Activated CD4-positive, alpha-beta T cell treated with anti-CD3 and anti-CD28 coated beads, Interleukin-2, amount 10 ng/mL, durations not matched to agents 24 days and 14 days (primary cell): Measurements from ENCODE around the gene KRT33A. TPM values are rescaled to one million over a fixed set of nuclear protein-coding genes. Genes with fewer than 3 reads are reported as not detected.
"Not testable (repeated sequence)": the region's sequence is repeated elsewhere in the genome, so short reads cannot be mapped to it uniquely, and the experiment has no call there.

Experiments used
- DNase-seq: peaks from one replicate; pipeline ENCODE4 v3.0.0; 2022
- H3K27ac Mint-ChIP-seq: one replicate; pipeline ENCODE4 v1.8.0; 2022; ENCODE audit warnings: mild to moderate bottlenecking, mixed read lengths
- H3K27me3 Mint-ChIP-seq: one replicate; pipeline ENCODE4 v1.8.0; 2022; ENCODE audit warnings: mixed read lengths
- H3K36me3 Mint-ChIP-seq: one replicate; pipeline ENCODE4 v1.8.0; 2022; ENCODE audit warnings: low read depth, mild to moderate bottlenecking, mixed read lengths
- H3K4me1 Mint-ChIP-seq: one replicate; pipeline ENCODE4 v1.8.0; 2021; ENCODE audit warnings: mixed read lengths
- H3K4me3 Mint-ChIP-seq: one replicate; pipeline ENCODE4 v1.8.0; 2022; ENCODE audit warnings: mild to moderate bottlenecking, moderate library complexity, mixed read lengths
- H3K9me3 Mint-ChIP-seq: one replicate; pipeline ENCODE4 v1.8.0; 2021; ENCODE audit warnings: mixed read lengths
- intact Hi-C: fragments of 100-400 bp; cut with micrococcal nuclease; formaldehyde crosslinking; loops from one replicate; pipeline ENCODE4 v1.15.1; 2023
- total RNA-seq: library from RNA; stranded (reverse); gene quantifications from 2 replicates; pipeline ENCODE4 v1.2.3, GENCODE V29; 2022

The KRT33A gene
- total RNA-seq = not detected in 2 replicates

- H3K36me3 Mint-ChIP-seq, intact Hi-C loops, DNase-seq, H3K27ac Mint-ChIP-seq, H3K4me1 Mint-ChIP-seq, H3K9me3 Mint-ChIP-seq, H3K4me3 Mint-ChIP-seq: not testable (repeated sequence)
- H3K27me3 Mint-ChIP-seq = peaks cover 27% of the 10 kb centered on the region
These were observed at the start of gene KRT33A for GRCh38 chr17:41350381-41350878. Gene KRT33A (minus strand): TSS chr17:41350828. CDS start chr17:41350767, 61 bp downstream.

GRCh38 chr17:41396996-41397660 lies 46.5 kb upstream of the KRT33A start, which contains the start of gene KRT31:
Gene KRT31 (minus strand): TSS chr17:41397608. CDS start chr17:41397539, 69 bp downstream.
- no peak within 1 kb of the TSS for H3K27ac Mint-ChIP-seq
- DNase-seq = no peak
- no peaks in the 10 kb centered on the region for H3K36me3 Mint-ChIP-seq
- no peak within 1 kb of the TSS for H3K4me3 Mint-ChIP-seq
- H3K4me1 Mint-ChIP-seq = no peaks in the 10 kb centered on the region
- H3K27me3 Mint-ChIP-seq = peaks cover 2% of the 10 kb centered on the region
- no peaks in the 10 kb centered on the region for H3K9me3 Mint-ChIP-seq
- intact Hi-C loops = no loop called here

GRCh38 chr17:41396340-41396739 lies 45.7 kb upstream of the KRT33A start:
- H3K4me3 Mint-ChIP-seq = no peak overlapping the region
- intact Hi-C loops = no loop called here
- DNase-seq = no peak
- no peaks in the 10 kb centered on the region for H3K36me3 Mint-ChIP-seq
- no peaks in the 10 kb centered on the region for H3K9me3 Mint-ChIP-seq
- H3K4me1 Mint-ChIP-seq = no peaks in the 10 kb centered on the region
- no peak overlapping the region for H3K27ac Mint-ChIP-seq
- peaks cover 4% of the 10 kb centered on the region for H3K27me3 Mint-ChIP-seq

GRCh38 chr17:41395611-41396010 lies 45.0 kb upstream of the KRT33A start:
- H3K36me3 Mint-ChIP-seq = no peaks in the 10 kb centered on the region
- no peaks in the 10 kb centered on the region for H3K9me3 Mint-ChIP-seq
- no peak overlapping the region for H3K4me3 Mint-ChIP-seq
- H3K4me1 Mint-ChIP-seq = no peaks in the 10 kb centered on the region
- intact Hi-C loops = no loop called here
- H3K27ac Mint-ChIP-seq = no peak overlapping the region
- H3K27me3 Mint-ChIP-seq = peaks cover 8% of the 10 kb centered on the region
- DNase-seq = no peak

GRCh38 chr17:41395044-41395443 lies 44.4 kb upstream of the KRT33A start:
- H3K4me1 Mint-ChIP-seq, H3K9me3 Mint-ChIP-seq, DNase-seq, H3K27ac Mint-ChIP-seq, H3K4me3 Mint-ChIP-seq, intact Hi-C loops, H3K36me3 Mint-ChIP-seq: not testable (repeated sequence)
- H3K27me3 Mint-ChIP-seq = peaks cover 10% of the 10 kb centered on the region

GRCh38 chr17:41394254-41394996 lies 43.8 kb upstream of the KRT33A start:
- Mint-ChIP-seq H3K36me3 (no peaks in the 10 kb centered on the region), H3K27me3 (peaks cover 10% of the 10 kb centered on the region), H3K9me3 (no peaks in the 10 kb centered on the region), H3K27ac (no peak overlapping the region), H3K4me1 (no peaks in the 10 kb centered on the region), H3K4me3 (no peak overlapping the region)
- intact Hi-C loops = no loop called here
- no peak for DNase-seq

- H3K36me3 Mint-ChIP-seq = no peaks in the 10 kb centered on the region
- H3K4me1 Mint-ChIP-seq = no peaks in the 10 kb centered on the region
- no peaks in the 10 kb centered on the region for H3K9me3 Mint-ChIP-seq
- intact Hi-C loops = no loop called here
- H3K27ac Mint-ChIP-seq = no peak overlapping the region
- DNase-seq = no peak
- peaks cover 10% of the 10 kb centered on the region for H3K27me3 Mint-ChIP-seq
- no peak overlapping the region for H3K4me3 Mint-ChIP-seq
These were observed 43.2 kb upstream of the KRT33A start for GRCh38 chr17:41393826-41394225.

GRCh38 chr17:41393294-41393693 lies 42.7 kb upstream of the KRT33A start:
- H3K9me3 Mint-ChIP-seq = peaks cover 4% of the 10 kb centered on the region
- H3K4me1 Mint-ChIP-seq = no peaks in the 10 kb centered on the region
- peaks cover 10% of the 10 kb centered on the region for H3K27me3 Mint-ChIP-seq
- H3K4me3 Mint-ChIP-seq = no peak overlapping the region
- no peaks in the 10 kb centered on the region for H3K36me3 Mint-ChIP-seq
- no peak overlapping the region for H3K27ac Mint-ChIP-seq
- intact Hi-C loops = no loop called here
- DNase-seq = no peak

- no peaks in the 10 kb centered on the region for H3K4me1 Mint-ChIP-seq
- peaks cover 12% of the 10 kb centered on the region for H3K9me3 Mint-ChIP-seq
- H3K27ac Mint-ChIP-seq = no peak overlapping the region
- DNase-seq = no peak
- intact Hi-C loops = no loop called here
- H3K36me3 Mint-ChIP-seq = no peaks in the 10 kb centered on the region
- H3K27me3 Mint-ChIP-seq = peaks cover 16% of the 10 kb centered on the region
- no peak overlapping the region for H3K4me3 Mint-ChIP-seq
These were observed 41.6 kb upstream of the KRT33A start for GRCh38 chr17:41392278-41392677.

- no peaks in the 10 kb centered on the region for H3K4me1 Mint-ChIP-seq
These were observed 40.9 kb upstream of the KRT33A start for GRCh38 chr17:41391535-41391934.

GRCh38 chr17:41390411-41390938 lies 39.8 kb upstream of the KRT33A start:
- intact Hi-C loops = no loop called here
- peaks cover 20% of the 10 kb centered on the region for H3K9me3 Mint-ChIP-seq
- H3K4me3 Mint-ChIP-seq = no peak overlapping the region
- H3K4me1 Mint-ChIP-seq = no peaks in the 10 kb centered on the region
- peaks cover 16% of the 10 kb centered on the region for H3K27me3 Mint-ChIP-seq
- no peak overlapping the region for H3K27ac Mint-ChIP-seq
- H3K36me3 Mint-ChIP-seq = peaks cover 2% of the 10 kb centered on the region
- no peak for DNase-seq

More at GRCh38 chr17:41391535-41391934, 40.9 kb upstream of the KRT33A start:
- H3K27ac Mint-ChIP-seq = no peak overlapping the region
- intact Hi-C loops = no loop called here
- H3K9me3 Mint-ChIP-seq = peaks cover 17% of the 10 kb centered on the region
- no peak for DNase-seq
- peaks cover 16% of the 10 kb centered on the region for H3K27me3 Mint-ChIP-seq
- H3K36me3 Mint-ChIP-seq = peaks cover 2% of the 10 kb centered on the region
- no peak overlapping the region for H3K4me3 Mint-ChIP-seq

GRCh38 chr17:41387670-41388069 lies 37.0 kb upstream of the KRT33A start:
- intact Hi-C loops = no loop called here
- Mint-ChIP-seq H3K27me3 (peaks cover 22% of the 10 kb centered on the region), H3K36me3 (peaks cover 2% of the 10 kb centered on the region), H3K4me3 (no peak overlapping the region), H3K4me1 (no peaks in the 10 kb centered on the region), H3K27ac (no peak overlapping the region), H3K9me3 (peaks cover 20% of the 10 kb centered on the region)
- DNase-seq = no peak

- H3K4me1 Mint-ChIP-seq = no peaks in the 10 kb centered on the region
- intact Hi-C loops = no loop called here
- no peak for DNase-seq
- peaks cover 19% of the 10 kb centered on the region for H3K27me3 Mint-ChIP-seq
- H3K4me3 Mint-ChIP-seq = no peak overlapping the region
- H3K27ac Mint-ChIP-seq = no peak overlapping the region
- H3K36me3 Mint-ChIP-seq = peaks cover 2% of the 10 kb centered on the region
- H3K9me3 Mint-ChIP-seq = peaks cover 20% of the 10 kb centered on the region
These were observed 35.6 kb upstream of the KRT33A start for GRCh38 chr17:41386227-41386626.

GRCh38 chr17:41383690-41384089 lies 33.1 kb upstream of the KRT33A start:
- Mint-ChIP-seq H3K27me3 (peaks cover 13% of the 10 kb centered on the region), H3K27ac (no peak overlapping the region), H3K36me3 (peaks cover 2% of the 10 kb centered on the region), H3K4me3 (no peak overlapping the region), H3K9me3 (peaks cover 20% of the 10 kb centered on the region), H3K4me1 (no peaks in the 10 kb centered on the region)
- DNase-seq = no peak
- intact Hi-C loops = no loop called here
